GM21526 (cell line): Measurements from ENCODE around the gene CARD6.
"Not testable (repeated sequence)": the region's sequence is repeated elsewhere in the genome, so short reads cannot be mapped to it uniquely, and the experiment has no call there.

Experiments
- ATAC-seq: cut with Tn5 transposase; IDR thresholded peaks from one replicate; pipeline ENCODE4 v1.9.1; 2021; ENCODE audit warnings: moderate library complexity; ENCODE audit not compliant: unreplicated experiment, low FRiP score

CARD6 gene

DNA sequence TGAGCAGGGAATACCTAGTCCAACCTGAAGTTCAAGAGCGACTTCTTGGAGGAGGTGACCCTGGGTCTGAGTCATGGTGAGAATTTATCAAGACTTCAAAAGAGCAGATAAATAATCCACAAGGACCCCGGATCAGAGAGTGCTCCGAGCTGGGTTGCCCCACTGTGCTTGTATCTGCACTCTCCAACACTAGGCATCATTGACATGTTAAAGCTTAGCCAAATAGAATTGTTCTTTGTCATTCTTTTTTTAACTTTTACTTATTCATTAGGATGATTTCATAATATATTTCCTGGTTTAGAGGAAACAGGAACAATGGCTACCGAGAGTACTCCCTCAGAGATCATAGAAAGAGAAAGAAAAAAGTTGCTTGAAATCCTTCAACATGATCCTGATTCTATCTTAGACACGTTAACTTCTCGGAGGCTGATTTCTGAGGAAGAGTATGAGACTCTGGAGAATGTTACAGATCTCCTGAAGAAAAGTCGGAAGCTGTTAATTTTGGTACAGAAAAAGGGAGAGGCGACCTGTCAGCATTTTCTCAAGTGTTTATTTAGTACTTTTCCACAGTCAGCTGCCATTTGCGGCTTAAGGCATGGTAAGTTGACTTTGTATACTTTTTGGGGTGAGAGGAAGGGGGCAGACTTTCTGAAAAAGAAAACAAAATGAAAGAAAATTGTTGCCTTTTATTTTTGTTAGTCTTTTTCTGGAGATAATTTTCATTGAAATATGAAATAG is at the start of gene CARD6:
CARD6 (plus strand) TSS at position 300 of the 738 bp plus-strand sequence; CDS start at position 316, 16 bp downstream.
- ATAC-seq, result peak; percentile 47

DNA sequence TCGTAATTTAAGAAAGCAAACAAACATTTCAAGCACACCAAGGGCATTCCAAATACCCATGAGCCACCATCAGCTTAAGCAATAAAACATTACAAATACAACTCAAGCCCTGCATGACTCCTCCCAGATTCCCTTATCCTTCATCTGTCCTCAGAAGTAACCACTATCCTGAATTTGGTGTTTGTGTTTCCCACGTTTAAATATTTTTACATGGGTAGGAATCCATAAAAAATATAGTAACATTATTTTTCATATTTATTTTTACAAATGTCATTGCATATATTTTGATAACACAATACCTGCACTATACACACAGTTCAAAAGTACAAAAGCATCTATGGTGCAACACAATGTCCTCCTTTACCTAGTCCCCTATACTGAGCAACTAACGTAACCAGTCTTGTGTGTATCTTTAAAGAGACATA is 49.4 kb upstream of the CARD6 start:
- ATAC-seq, result no peak

GRCh38 chr5:40792691-40793090 is 48.5 kb upstream of the CARD6 start:
- not testable (repeated sequence) for ATAC-seq

DNA sequence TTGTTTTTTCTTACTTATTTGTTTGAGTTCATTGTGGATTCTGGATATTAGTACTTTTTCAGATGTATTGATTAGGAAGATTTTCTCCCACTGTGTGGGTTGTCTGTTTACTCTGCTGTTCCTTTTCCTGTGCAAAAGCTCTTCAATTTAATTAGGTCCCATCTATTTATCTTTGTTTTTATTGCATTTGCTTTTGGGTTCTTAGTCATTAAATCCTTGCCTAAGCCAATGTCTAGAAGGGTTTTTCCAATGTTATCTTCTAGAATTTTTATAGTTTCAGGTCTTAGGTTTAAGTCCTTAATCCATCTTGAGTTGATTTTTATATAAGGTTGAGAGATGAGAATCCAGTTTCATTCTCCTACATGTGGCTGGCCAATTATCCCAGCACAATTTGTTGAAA is 46.8 kb upstream of the CARD6 start:
- not testable (repeated sequence) for ATAC-seq

DNA sequence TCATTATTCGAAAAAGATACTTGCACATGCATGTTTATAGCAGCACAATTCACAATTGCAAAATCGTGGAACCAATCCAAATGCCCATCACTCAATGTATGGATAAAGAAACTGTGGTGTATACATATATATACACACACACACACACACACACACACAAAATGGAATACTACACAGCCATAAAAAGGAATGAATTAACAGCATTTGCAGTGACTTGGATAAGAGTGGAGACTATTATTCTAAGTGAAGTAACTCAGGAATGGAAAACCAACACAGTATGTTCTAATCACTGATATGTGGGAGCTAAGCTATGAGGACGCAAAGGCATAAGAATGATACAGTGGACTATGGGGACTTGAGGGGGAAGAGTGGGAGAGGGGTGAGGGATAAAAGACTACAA is 46.3 kb upstream of the CARD6 start:
- ATAC-seq, result not testable (repeated sequence)

DNA sequence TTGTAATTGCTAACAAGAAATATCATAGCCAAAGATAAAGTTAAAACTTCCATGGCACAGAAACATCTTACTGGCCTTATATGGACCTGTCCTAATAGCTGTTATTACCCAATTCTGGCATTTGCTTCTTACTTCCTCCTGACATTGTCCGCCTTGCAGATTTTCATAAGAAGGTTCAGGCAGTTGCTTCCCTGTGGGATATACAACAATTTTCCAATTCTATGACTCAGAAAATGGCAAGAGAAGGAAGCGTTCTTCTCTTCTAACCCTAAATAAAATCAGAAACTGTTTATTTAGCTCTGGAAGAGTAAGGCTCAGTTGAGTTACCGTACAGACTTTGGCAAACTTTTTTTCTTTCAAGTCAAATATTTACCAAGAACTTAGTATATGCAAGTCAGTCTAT is 44.7 kb upstream of the CARD6 start:
- ATAC-seq, result no peak

GRCh38 chr5:40797273-40798011 is 43.7 kb upstream of the CARD6 start:
- peak; percentile 41 for ATAC-seq

DNA sequence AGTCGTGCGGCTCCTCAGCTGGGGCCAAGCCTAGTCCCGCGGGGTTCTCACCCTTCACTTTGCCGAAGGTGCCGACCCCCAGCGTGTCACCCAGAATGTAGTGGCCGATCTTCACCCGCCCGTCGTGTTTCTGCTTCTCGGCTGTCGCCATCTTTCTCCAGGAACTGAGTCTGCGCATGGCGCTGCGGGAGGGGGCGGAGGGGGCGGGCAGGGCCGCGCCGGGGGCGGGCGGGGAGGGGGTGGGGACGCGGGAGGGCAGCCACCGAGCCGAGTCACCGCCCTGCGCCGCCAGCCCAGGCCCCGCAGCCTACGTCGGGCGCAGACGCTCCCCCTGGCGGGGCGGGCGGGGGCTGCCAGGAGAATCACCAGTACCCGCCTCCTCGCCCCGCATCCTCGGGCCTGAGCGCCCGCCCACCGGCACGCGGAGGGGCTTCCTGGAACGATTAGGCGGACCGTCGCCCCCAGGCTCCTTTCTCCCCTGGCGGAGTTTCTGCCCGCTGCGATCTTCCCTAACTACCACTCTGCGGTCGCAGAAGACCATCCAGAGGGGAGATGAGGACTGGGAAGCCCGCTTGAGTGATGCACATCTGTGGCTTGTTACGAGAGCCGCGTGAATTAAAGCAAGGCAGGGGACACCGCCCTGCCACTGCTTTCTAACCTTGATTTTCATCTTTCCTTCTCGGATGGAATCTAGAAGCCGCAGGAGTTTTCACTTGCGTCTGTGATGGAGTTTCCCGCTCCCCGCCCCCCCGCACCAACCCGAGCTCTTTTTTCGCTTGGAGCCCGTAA is 43.0 kb upstream of the CARD6 start, which contains the start of gene PRKAA1:
PRKAA1 (minus strand) TSS at position 363 of the 789 bp plus-strand sequence; CDS start at position 178, 185 bp downstream.
- ATAC-seq, result peak; percentile 98

GRCh38 chr5:40798801-40799210 is 42.4 kb upstream of the CARD6 start:
- ATAC-seq, result no peak

DNA sequence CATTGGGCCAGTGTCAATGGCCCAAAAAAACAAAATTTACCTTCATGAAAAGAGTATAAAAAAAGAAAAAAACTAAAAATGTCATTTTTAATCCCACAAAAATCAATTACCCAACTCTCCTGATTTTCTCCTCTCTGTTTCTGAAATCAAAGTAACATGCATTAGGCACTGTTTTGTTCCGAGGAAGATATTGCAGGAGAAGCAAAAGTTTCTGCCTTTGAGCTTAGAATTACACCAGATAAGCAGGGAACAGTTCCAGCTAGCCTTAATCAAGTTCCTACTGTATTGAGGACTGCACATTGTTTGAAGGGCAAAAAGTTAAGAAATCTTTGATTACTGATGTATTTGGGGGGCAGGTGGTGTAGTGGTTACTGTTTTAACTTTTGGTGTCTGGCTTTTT is 41.9 kb upstream of the CARD6 start:
- ATAC-seq, result no peak

DNA sequence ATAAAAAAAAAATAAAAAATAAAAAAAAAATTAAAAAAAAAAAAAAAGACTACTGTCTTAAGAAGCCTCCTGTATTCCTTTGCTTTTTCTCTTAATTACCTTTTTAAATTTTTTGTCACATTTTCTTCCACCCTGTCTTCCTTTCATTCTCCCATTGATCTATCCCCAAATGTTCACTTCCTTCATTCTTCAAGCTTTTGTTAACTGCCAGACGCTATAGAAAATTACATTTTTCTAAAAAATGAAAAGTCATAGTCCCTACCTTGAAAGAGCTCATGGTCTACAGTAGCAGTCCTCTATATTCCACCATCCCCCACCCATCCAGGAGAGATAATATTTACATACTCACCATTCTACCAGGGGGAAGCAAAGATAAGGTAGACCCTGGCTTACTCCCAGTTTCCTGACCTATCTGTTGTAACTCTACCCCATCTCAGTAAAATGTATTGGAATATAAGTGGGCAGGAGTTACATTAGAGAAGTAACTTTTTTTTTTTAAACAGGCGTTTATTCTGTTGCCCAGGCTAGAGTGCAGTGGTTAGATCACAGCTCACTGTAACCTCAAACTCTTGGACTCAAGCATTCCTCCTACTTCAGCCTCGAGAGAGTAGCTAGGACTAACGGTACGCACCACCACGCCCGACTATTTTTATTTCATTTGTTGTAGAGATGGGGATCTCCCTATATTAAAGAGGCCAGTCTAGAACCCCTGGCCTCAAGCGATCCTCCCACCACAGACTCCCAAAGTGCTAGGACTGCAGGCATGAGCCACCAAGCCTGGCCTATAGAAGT is 39.2 kb upstream of the CARD6 start:
- no peak for ATAC-seq

DNA sequence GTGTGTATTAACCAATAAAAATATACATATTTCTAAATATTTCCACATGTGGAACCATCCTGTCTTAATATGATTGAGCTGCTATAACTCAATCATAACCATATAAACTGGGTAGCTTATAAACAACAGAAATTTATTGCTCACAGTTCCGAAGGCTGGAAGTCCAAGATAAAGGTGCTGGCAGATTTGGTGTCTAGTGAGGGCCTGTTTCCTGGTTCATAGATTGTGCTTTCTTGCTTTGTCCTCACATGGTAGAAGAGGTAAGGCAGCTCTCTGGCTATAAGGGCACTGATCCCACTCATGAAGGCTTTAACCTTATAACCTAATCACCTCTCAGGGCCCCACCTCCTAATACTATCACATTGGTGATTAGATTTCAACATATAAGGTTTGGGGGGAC is 29.0 kb upstream of the CARD6 start:
- ATAC-seq, result no peak

DNA sequence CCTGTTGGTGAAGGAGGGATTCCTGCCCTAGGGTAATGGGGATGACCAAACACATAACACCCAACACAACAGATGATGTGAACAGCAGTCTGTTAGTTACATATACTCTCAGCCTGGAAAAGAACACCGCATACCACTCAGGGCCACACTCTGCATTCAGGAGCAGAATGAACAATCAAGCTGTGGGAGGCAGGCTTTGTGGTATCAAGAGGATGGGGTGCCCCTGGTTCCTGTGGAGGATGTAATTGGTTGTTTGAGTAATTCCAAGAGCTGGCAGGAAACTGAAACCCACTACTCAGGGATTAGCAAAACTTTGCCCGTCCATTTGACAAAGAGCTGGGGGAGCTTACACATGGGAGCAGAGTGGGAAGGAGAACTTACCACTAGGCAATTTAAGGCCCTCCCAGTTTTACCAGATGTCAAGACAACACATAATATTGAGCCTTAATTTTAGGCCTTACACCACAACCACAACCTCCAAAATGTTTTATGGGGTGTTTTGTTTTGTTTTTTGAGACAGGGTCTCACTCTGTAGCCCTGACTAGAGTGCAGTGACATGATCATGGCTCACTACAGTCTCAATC is 27.4 kb upstream of the CARD6 start:
- ATAC-seq, result no peak

GRCh38 chr5:40823459-40823858 is 17.7 kb upstream of the CARD6 start:
- ATAC-seq, result no peak

- not testable (repeated sequence) for ATAC-seq
Measured at GRCh38 chr5:40825461-40826043, 15.6 kb upstream of the CARD6 start.

- no peak for ATAC-seq
Measured at GRCh38 chr5:40826489-40827187, 14.5 kb upstream of the CARD6 start.

DNA sequence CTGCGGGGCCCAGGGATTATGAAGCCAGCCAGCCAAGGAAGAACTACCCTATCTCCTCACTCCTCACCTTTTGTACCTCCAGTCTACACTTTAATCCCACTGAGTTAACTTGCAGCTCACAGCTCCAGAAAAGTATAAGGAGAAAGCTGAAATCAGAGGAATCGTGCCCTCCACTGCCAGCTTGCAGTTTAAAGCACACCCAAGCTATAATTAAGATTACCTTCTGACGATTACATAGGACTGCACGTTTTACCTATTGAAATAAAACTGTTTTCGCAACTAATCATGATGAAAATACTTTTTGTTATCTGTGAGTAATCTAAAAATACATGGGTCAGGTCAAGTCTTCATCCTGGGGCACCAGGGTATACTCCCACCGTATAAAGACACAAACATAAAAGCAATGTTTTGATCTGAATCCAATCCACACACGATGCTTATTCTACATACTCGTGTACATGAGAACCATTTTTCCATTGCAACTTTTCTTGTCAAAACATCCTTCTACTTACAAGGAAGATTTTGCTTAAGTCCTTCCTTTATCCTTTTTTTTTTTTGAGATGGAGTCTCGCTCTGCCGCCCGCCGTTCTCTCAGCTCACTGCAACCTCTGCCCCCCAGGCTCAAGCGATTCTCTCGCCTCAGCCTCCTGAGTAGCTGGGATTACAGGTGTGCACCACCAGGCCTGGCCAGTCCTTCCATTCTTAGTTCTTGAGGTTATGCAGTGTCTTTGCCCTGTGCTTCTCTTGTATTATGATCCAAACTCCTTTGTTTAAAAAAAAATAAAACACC is 13.8 kb upstream of the CARD6 start:
- ATAC-seq, result no peak

GRCh38 chr5:40828021-40828631 is 13.0 kb upstream of the CARD6 start:
- ATAC-seq, result no peak
